Spleen (tissue), 7 donors: ENCODE results near the gene KCND2.

Experiments used
- CTCF ChIP-seq, 11 experiments: fragments of 200-600 bp in 7 of 11; fragments of 450-650 bp in 4 of 11; sonication (generic) in 4 of 11; IDR thresholded peaks in 8 of 11; conservative IDR thresholded peaks in 3 of 11; 1 replicate in 7 of 11; 2 replicates in 4 of 11; pipeline versions ENCODE4 v1.4.0 to v1.8.0; 2016 to 2021; ENCODE audit warnings: antibody characterized with exemption in 11 of 11, inconsistent platforms in 4 of 11, mild to moderate bottlenecking in 1 of 11
- POLR2A ChIP-seq, 3 donors: fragments of 450-650 bp; IDR thresholded peaks; one replicate each; pipeline ENCODE4 v1.5.1; 2017; ENCODE audit warnings: antibody characterized with exemption in 3 of 3, mild to moderate bottlenecking in 1 of 3
- donor health status: DM: no; HTN: no; CAD: no; lungs with moderate emphysema.
- donor health status: DM: no; HTN: no; CAD: no.
- donor health status: DM: no; HTN: no; CAD: no.

- TF ChIP-seq CTCF (IDR thresholded peaks at IDR 0.05 in 8 of 11, conservative IDR thresholded peaks at IDR 0.05 in 3 of 11) (no peak), POLR2A (IDR thresholded peaks at IDR 0.05) (no peak)
These were observed at the start of gene KCND2 for GRCh38 chr7:120272701-120273475.
